Trophoblast cell (in vitro differentiated cells and primary cell): ENCODE measurements around the gene DCC.

Experiments
- DNase-seq, 2 donors: peaks; one replicate each; pipeline ENCODE4 v3.0.0-alpha.2; 2016
- H2AFZ ChIP-seq: 2 replicates; pipeline ENCODE4 v1.6.1; 2013; ENCODE audit warnings: low read length, moderate library complexity, mild to moderate bottlenecking; ENCODE audit not compliant: insufficient read depth, poor library complexity
- H2AK5ac ChIP-seq: 2 replicates; pipeline ENCODE4 v1.6.1; 2013; ENCODE audit warnings: mild to moderate bottlenecking, low read length
- H2BK120ac ChIP-seq: 2 replicates; pipeline ENCODE4 v1.6.1; 2013; ENCODE audit warnings: low read length, mild to moderate bottlenecking, moderate library complexity; ENCODE audit not compliant: insufficient read depth, poor library complexity
- H2BK12ac ChIP-seq: 2 replicates; pipeline ENCODE4 v1.6.1; 2013; ENCODE audit warnings: mild to moderate bottlenecking, low read length, moderate library complexity
- H2BK5ac ChIP-seq: 2 replicates; pipeline ENCODE4 v1.6.1; 2013; ENCODE audit warnings: low read length, low read depth, moderate library complexity, mild to moderate bottlenecking; ENCODE audit not compliant: poor library complexity
- H3K14ac ChIP-seq: 2 replicates; pipeline ENCODE4 v1.6.1; 2013; ENCODE audit warnings: mild to moderate bottlenecking, low read length
- H3K18ac ChIP-seq: 2 replicates; pipeline ENCODE4 v1.6.1; 2013; ENCODE audit warnings: mild to moderate bottlenecking, low read length
- H3K23ac ChIP-seq: 2 replicates; pipeline ENCODE4 v1.6.1; 2013; ENCODE audit warnings: low read length
- H3K27ac ChIP-seq: 2 replicates; pipeline ENCODE4 v1.5.1; 2013; ENCODE audit warnings: low read depth, mild to moderate bottlenecking, inconsistent platforms, low read length, moderate library complexity
- H3K27me3 ChIP-seq: 2 replicates; pipeline ENCODE4 v1.6.1; 2013; ENCODE audit warnings: inconsistent platforms, mild to moderate bottlenecking, low read length, moderate library complexity; ENCODE audit not compliant: insufficient read depth
- H3K36me3 ChIP-seq, 2 experiments: 1 replicate in 1 of 2; 2 replicates in 1 of 2; pipeline ENCODE4 v1.6.1; 2013; ENCODE audit warnings: low read length in 2 of 2, mild to moderate bottlenecking in 2 of 2, moderate library complexity in 1 of 2; ENCODE audit not compliant: insufficient read depth in 2 of 2, control insufficient read depth in 1 of 2
- H3K4ac ChIP-seq: 2 replicates; pipeline ENCODE4 v1.6.1; 2013; ENCODE audit warnings: low read depth, mild to moderate bottlenecking, low read length, moderate library complexity
- H3K4me1 ChIP-seq, 2 experiments: 1 replicate in 1 of 2; 2 replicates in 1 of 2; pipeline ENCODE4 v1.6.1; 2013; ENCODE audit warnings: low read length in 2 of 2, mild to moderate bottlenecking in 2 of 2, moderate library complexity in 1 of 2; ENCODE audit not compliant: insufficient read depth in 2 of 2, control insufficient read depth in 1 of 2
- H3K4me2 ChIP-seq: 2 replicates; pipeline ENCODE4 v1.6.1; 2013; ENCODE audit warnings: inconsistent platforms, mild to moderate bottlenecking, low read length, moderate library complexity
- H3K4me3 ChIP-seq: 2 replicates; pipeline ENCODE4 v1.5.1; 2013; ENCODE audit warnings: mild to moderate bottlenecking, low read depth, low read length, inconsistent platforms
- H3K79me1 ChIP-seq: one replicate; pipeline ENCODE4 v1.6.1; 2013; ENCODE audit warnings: low read length
- H3K79me2 ChIP-seq: 2 replicates; pipeline ENCODE4 v1.6.1; 2013; ENCODE audit warnings: low read length, mild to moderate bottlenecking; ENCODE audit not compliant: control insufficient read depth, insufficient read depth, poor library complexity
- H3K9ac ChIP-seq: 2 replicates; pipeline ENCODE4 v1.6.1; 2013; ENCODE audit warnings: mild to moderate bottlenecking, low read length
- H3K9me3 ChIP-seq: 2 replicates; pipeline ENCODE4 v1.6.1; 2013; ENCODE audit warnings: low read depth, mild to moderate bottlenecking, control low read depth, inconsistent platforms, low read length; ENCODE audit not compliant: insufficient read depth
- H4K12ac ChIP-seq: 2 replicates; pipeline ENCODE4 v1.6.1; 2013; ENCODE audit warnings: low read depth, mild to moderate bottlenecking, low read length, moderate library complexity
- H4K8ac ChIP-seq: 2 replicates; pipeline ENCODE4 v1.6.1; 2013; ENCODE audit warnings: low read depth, mild to moderate bottlenecking, low read length, moderate library complexity
- H4K91ac ChIP-seq: one replicate; pipeline ENCODE4 v1.6.1; 2013; ENCODE audit warnings: low read depth, mild to moderate bottlenecking, low read length, moderate library complexity
- WGBS: extraction: QIAGEN DNeasy Blood & Tissue Kit; methylation state at CpG from one replicate; pipeline ENCODE4 v1.1.7; 2013; ENCODE audit warnings: missing lambda C conversion rate; ENCODE audit not compliant: insufficient read length, insufficient coverage; ENCODE audit errors: extremely low coverage; 5-methylcytosine and 5-hydroxymethylcytosine counted together

The DCC gene

DNA sequence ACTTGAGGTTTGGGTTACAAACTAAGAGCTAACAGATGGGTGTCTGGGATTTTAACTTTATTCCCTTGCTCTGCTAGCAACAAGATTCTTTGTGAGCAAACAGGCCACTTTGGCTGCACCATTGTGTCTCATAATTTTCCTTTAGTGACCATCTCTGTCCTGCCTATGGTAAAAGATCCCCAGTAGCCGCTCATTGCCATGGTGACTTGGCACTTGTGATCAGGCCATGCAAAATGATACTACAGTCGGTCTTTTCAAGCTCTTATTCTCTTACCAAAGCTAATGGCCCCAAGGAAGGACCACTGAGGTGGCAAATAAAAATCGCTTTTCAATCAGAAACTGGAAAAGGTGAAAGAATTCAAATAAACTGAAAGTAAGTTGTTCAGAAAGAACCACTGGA, 1047.6 kb downstream of the DCC start:
- H3K27me3 ChIP-seq = no peaks in the 10 kb centered on the region
- no peaks in the 10 kb centered on the region for H3K79me1 ChIP-seq
- H2BK5ac ChIP-seq = no peak overlapping the region
- H4K8ac ChIP-seq = no peak overlapping the region
- no peak overlapping the region for H3K27ac ChIP-seq
- WGBS = no CpG with 5 or more reads among the region's 3 CpGs
- H3K18ac ChIP-seq = no peak overlapping the region
- no peak overlapping the region for H3K9ac ChIP-seq
- no peak overlapping the region for H2BK12ac ChIP-seq
- H3K4me3 ChIP-seq = no peak overlapping the region
- no peaks in the 10 kb centered on the region for H3K79me2 ChIP-seq
- no peak for DNase-seq
- no peak overlapping the region for H2AK5ac ChIP-seq
- H4K12ac ChIP-seq = no peak overlapping the region
- no peak overlapping the region for H3K14ac ChIP-seq
- H3K4me1 ChIP-seq = no peaks in the 10 kb centered on the region
- H3K4ac ChIP-seq = no peak overlapping the region
- H3K4me2 ChIP-seq = no peak overlapping the region
- H4K91ac ChIP-seq = no peak overlapping the region
- no peak overlapping the region for H2AFZ ChIP-seq
- H2BK120ac ChIP-seq = no peak overlapping the region
- no peaks in the 10 kb centered on the region for H3K36me3 ChIP-seq
- H3K9me3 ChIP-seq = no peaks in the 10 kb centered on the region
- no peak overlapping the region for H3K23ac ChIP-seq

DNA sequence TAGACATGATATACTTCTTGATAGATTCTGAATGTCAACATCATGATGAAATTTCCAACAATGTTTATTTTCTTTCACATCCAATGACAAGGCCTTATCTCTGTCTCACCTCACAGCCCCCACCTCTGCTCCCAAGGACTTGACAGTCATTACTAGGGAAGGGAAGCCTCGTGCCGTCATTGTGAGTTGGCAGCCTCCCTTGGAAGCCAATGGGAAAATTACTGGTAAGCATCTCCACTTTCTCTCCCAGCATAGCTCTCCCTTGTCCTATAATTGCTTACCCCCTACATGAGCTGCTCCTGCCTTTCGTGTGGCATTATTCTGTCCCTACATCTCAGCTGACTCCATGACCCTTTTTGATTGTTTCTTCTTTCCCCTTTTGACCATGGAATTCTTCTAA, 1062.7 kb downstream of the DCC start:
- H3K4me3 ChIP-seq = no peak overlapping the region
- H3K36me3 ChIP-seq = no peaks in the 10 kb centered on the region
- H3K23ac ChIP-seq = no peak overlapping the region
- H4K8ac ChIP-seq = no peak overlapping the region
- H3K79me1 ChIP-seq = no peaks in the 10 kb centered on the region
- no peak overlapping the region for H2AK5ac ChIP-seq
- no peak overlapping the region for H3K9ac ChIP-seq
- no peaks in the 10 kb centered on the region for H3K79me2 ChIP-seq
- no peak overlapping the region for H2BK5ac ChIP-seq
- H3K14ac ChIP-seq = no peak overlapping the region
- no CpG with 5 or more reads among the region's 3 CpGs for WGBS
- no peak overlapping the region for H4K91ac ChIP-seq
- no peak overlapping the region for H3K4me2 ChIP-seq
- no peaks in the 10 kb centered on the region for H3K27me3 ChIP-seq
- DNase-seq = no peak
- no peaks in the 10 kb centered on the region for H3K9me3 ChIP-seq
- no peak overlapping the region for H2BK12ac ChIP-seq
- no peak overlapping the region for H3K27ac ChIP-seq
- H3K4ac ChIP-seq = no peak overlapping the region
- no peak overlapping the region for H4K12ac ChIP-seq
- H3K4me1 ChIP-seq = no peaks in the 10 kb centered on the region
- no peak overlapping the region for H2BK120ac ChIP-seq
- H3K18ac ChIP-seq = no peak overlapping the region
- no peak overlapping the region for H2AFZ ChIP-seq

DNA sequence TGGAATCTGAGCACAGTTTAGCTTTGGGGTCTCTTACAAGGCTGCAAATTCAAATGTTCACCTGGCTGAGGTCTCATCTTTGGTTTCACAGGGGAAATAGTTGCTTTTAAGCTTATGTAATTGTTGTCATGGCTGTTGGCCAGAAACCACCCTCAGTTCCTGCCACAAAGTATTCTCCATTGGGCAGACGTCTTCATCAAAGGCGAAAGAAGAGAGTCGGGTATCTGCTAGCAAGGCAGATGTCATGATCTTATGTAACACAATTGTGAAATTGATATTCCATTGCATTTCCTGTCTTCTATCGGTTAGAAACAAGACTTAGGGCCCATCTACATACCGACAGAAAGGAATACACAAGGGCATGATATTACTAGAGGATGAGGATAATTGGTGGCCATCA, 1068.3 kb downstream of the DCC start:
- H2BK5ac ChIP-seq = no peak overlapping the region
- no peak overlapping the region for H3K23ac ChIP-seq
- no peak overlapping the region for H3K4ac ChIP-seq
- H2BK120ac ChIP-seq = no peak overlapping the region
- no CpG with 5 or more reads among the region's 5 CpGs for WGBS
- no peaks in the 10 kb centered on the region for H3K36me3 ChIP-seq
- no peak overlapping the region for H3K9ac ChIP-seq
- no peaks in the 10 kb centered on the region for H3K27me3 ChIP-seq
- no peak overlapping the region for H3K27ac ChIP-seq
- no peak overlapping the region for H4K8ac ChIP-seq
- no peak overlapping the region for H3K4me2 ChIP-seq
- no peaks in the 10 kb centered on the region for H3K4me1 ChIP-seq
- no peak overlapping the region for H2AFZ ChIP-seq
- H3K18ac ChIP-seq = no peak overlapping the region
- no peaks in the 10 kb centered on the region for H3K79me1 ChIP-seq
- no peaks in the 10 kb centered on the region for H3K9me3 ChIP-seq
- H3K4me3 ChIP-seq = no peak overlapping the region
- no peaks in the 10 kb centered on the region for H3K79me2 ChIP-seq
- no peak overlapping the region for H3K14ac ChIP-seq
- DNase-seq = no peak
- no peak overlapping the region for H2AK5ac ChIP-seq
- no peak overlapping the region for H4K91ac ChIP-seq
- H2BK12ac ChIP-seq = no peak overlapping the region
- no peak overlapping the region for H4K12ac ChIP-seq

- no peak overlapping the region for H4K8ac ChIP-seq
- no peak overlapping the region for H4K91ac ChIP-seq
- no peak overlapping the region for H3K23ac ChIP-seq
- H3K79me2 ChIP-seq = no peaks in the 10 kb centered on the region
- H3K36me3 ChIP-seq = no peaks in the 10 kb centered on the region
- no peak overlapping the region for H2BK5ac ChIP-seq
- H3K4me1 ChIP-seq = no peaks in the 10 kb centered on the region
- H2AK5ac ChIP-seq = no peak overlapping the region
- no peak overlapping the region for H3K4ac ChIP-seq
- no peak overlapping the region for H3K4me2 ChIP-seq
- no peaks in the 10 kb centered on the region for H3K79me1 ChIP-seq
- WGBS = no CpG with 5 or more reads among the region's 3 CpGs
- no peak overlapping the region for H3K9ac ChIP-seq
- no peak overlapping the region for H3K27ac ChIP-seq
- H4K12ac ChIP-seq = no peak overlapping the region
- no peak overlapping the region for H2BK120ac ChIP-seq
- no peak overlapping the region for H2AFZ ChIP-seq
- H2BK12ac ChIP-seq = no peak overlapping the region
- H3K9me3 ChIP-seq = no peaks in the 10 kb centered on the region
- H3K18ac ChIP-seq = no peak overlapping the region
- no peak overlapping the region for H3K4me3 ChIP-seq
- no peak for DNase-seq
- H3K14ac ChIP-seq = no peak overlapping the region
- H3K27me3 ChIP-seq = no peaks in the 10 kb centered on the region
These were observed 1071.5 kb downstream of the DCC start for GRCh38 chr18:53411511-53411910.
